LNCAP (cell line): ENCODE results near the gene ATOSA.

Experiments used
- CTCF ChIP-seq: fragments of 450-650 bp; IDR thresholded peaks from 2 replicates; pipeline ENCODE4 v1.5.1; 2017; ENCODE audit warnings: mild to moderate bottlenecking

Gene ATOSA

GRCh38 chr15:52682200-52682599 lies 3.0 kb upstream of the ATOSA start:
- no peak for TF ChIP-seq CTCF

GRCh38 chr15:52681441-52681840 lies 2.3 kb upstream of the ATOSA start:
- no peak for TF ChIP-seq CTCF

GRCh38 chr15:52680761-52681160 lies 1.6 kb upstream of the ATOSA start:
- no peak for TF ChIP-seq CTCF

GRCh38 chr15:52680041-52680391 lies 828 bp upstream of the ATOSA start:
- TF ChIP-seq CTCF, result no peak

GRCh38 chr15:52678468-52679231 lies 538 bp downstream of the ATOSA start:
- TF ChIP-seq CTCF, result no peak

- peak; percentile 29; the same call in 1 of the 2 replicates for TF ChIP-seq CTCF
Observed at GRCh38 chr15:52677593-52678467, 1.4 kb downstream of the ATOSA start.

GRCh38 chr15:52674831-52675230 lies 4.4 kb downstream of the ATOSA start:
- TF ChIP-seq CTCF, result no peak
